GM23338 (cell line): Measurements from ENCODE around the gene PDE4D. TPM values are rescaled to one million over a fixed set of nuclear protein-coding genes. Genes with fewer than 3 reads are reported as not detected.

Source experiments
- ATAC-seq: fragments of 200-7000 bp; cut with Tn5 transposase; 3 replicates; pipeline ENCODE4 v1.9.1; 2020
- DNase-seq: peaks from one replicate; pipeline ENCODE4 v3.0.0-alpha.2; 2015; ENCODE audit warnings: low spot score
- H2AFZ ChIP-seq: fragments of 200-600 bp; sonication (generic); 2 replicates; pipeline ENCODE4 v1.8.0; 2016; ENCODE audit warnings: antibody characterized with exemption, mild to moderate bottlenecking, moderate library complexity
- H3F3A ChIP-seq: fragments of 200-600 bp; sonication (generic); replicated peaks from 2 replicates; pipeline ENCODE4 v1.8.0; 2017; ENCODE audit warnings: antibody characterized with exemption, mixed run types, low read depth
- H3K27ac ChIP-seq: fragments of 200-600 bp; sonication (generic); 2 replicates; pipeline ENCODE4 v1.6.1; 2016; ENCODE audit warnings: low read depth
- H3K27me3 ChIP-seq: fragments of 200-600 bp; sonication (generic); 2 replicates; pipeline ENCODE4 v1.8.0; 2016; ENCODE audit warnings: mild to moderate bottlenecking, mixed run types, moderate library complexity; ENCODE audit not compliant: insufficient read depth
- H3K36me3 ChIP-seq: fragments of 200-600 bp; sonication (generic); 2 replicates; pipeline ENCODE4 v1.8.0; 2016; ENCODE audit warnings: mild to moderate bottlenecking; ENCODE audit not compliant: insufficient read depth
- H3K4me1 ChIP-seq: fragments of 200-600 bp; sonication (generic); 2 replicates; pipeline ENCODE4 v1.8.0; 2016; ENCODE audit warnings: mild to moderate bottlenecking, moderate library complexity; ENCODE audit not compliant: insufficient read depth
- H3K4me2 ChIP-seq: fragments of 200-600 bp; sonication (generic); 2 replicates; pipeline ENCODE4 v1.7.1; 2017; ENCODE audit warnings: mixed run types
- H3K4me3 ChIP-seq: fragments of 200-600 bp; sonication (generic); 2 replicates; pipeline ENCODE4 v1.6.1; 2016; ENCODE audit warnings: mixed run types
- H3K79me2 ChIP-seq: fragments of 200-600 bp; sonication (generic); replicated peaks from 2 replicates; pipeline ENCODE4 v1.8.0; 2017; ENCODE audit warnings: mild to moderate bottlenecking; ENCODE audit not compliant: insufficient read depth
- H3K9me2 ChIP-seq: fragments of 200-600 bp; sonication (generic); 2 replicates; pipeline ENCODE4 v1.8.0; 2017; ENCODE audit not compliant: insufficient read depth
- H4K20me1 ChIP-seq: fragments of 200-600 bp; sonication (generic); replicated peaks from 2 replicates; pipeline ENCODE4 v1.8.0; 2017; ENCODE audit warnings: mild to moderate bottlenecking; ENCODE audit not compliant: insufficient read depth
- H3K27ac Mint-ChIP-seq: 2 replicates; pipeline ENCODE4 v1.8.0; 2020; ENCODE audit warnings: inconsistent platforms, mild to moderate bottlenecking, moderate library complexity, mixed read lengths
- H3K27me3 Mint-ChIP-seq: 3 replicates; pipeline ENCODE4 v1.8.0; 2022; ENCODE audit warnings: low read depth, mild to moderate bottlenecking, moderate library complexity, mixed read lengths, inconsistent platforms; ENCODE audit not compliant: insufficient read depth, poor library complexity
- H3K36me3 Mint-ChIP-seq: 3 replicates; pipeline ENCODE4 v1.8.0; 2021; ENCODE audit warnings: low read depth, mild to moderate bottlenecking, inconsistent platforms, moderate library complexity, mixed read lengths
- H3K4me1 Mint-ChIP-seq: 3 replicates; pipeline ENCODE4 v1.8.0; 2020; ENCODE audit warnings: mild to moderate bottlenecking, inconsistent platforms, mixed read lengths
- H3K4me3 Mint-ChIP-seq: 3 replicates; pipeline ENCODE4 v1.8.0; 2021; ENCODE audit warnings: moderate library complexity, mild to moderate bottlenecking, inconsistent platforms, mixed read lengths
- H3K9me3 Mint-ChIP-seq: 3 replicates; pipeline ENCODE4 v1.8.0; 2020; ENCODE audit warnings: moderate library complexity, mild to moderate bottlenecking, inconsistent platforms, mixed read lengths
- CREB1 ChIP-seq: fragments of 250-450 bp; sonication (Bioruptor Pico); IDR thresholded peaks from 2 replicates; pipeline ENCODE4 v1.5.0; 2020; ENCODE audit warnings: low read depth, mild to moderate bottlenecking, moderate library complexity
- CTCF ChIP-seq, 2 experiments: fragments of 200-600 bp in 1 of 2; sonication (generic) in 1 of 2; conservative IDR thresholded peaks; 2 replicates each; pipeline versions ENCODE4 v1.5.1 to v1.6.1; 2016 to 2017; ENCODE audit warnings: antibody characterized with exemption in 2 of 2, low read depth in 2 of 2, mild to moderate bottlenecking in 2 of 2, moderate library complexity in 1 of 2
- ETS1 ChIP-seq: IDR thresholded peaks from 2 replicates; pipeline ENCODE4 v1.6.1; 2016; ENCODE audit warnings: antibody characterized with exemption
- EZH2 ChIP-seq: fragments of 200-600 bp; sonication (generic); IDR thresholded peaks from one replicate; pipeline ENCODE4 v1.8.0; 2017; ENCODE audit warnings: antibody characterized with exemption, mild to moderate bottlenecking, low read depth; ENCODE audit not compliant: unreplicated experiment
- REST ChIP-seq: IDR thresholded peaks from one replicate; pipeline ENCODE4 v1.6.1; 2018; ENCODE audit warnings: antibody characterized with exemption; ENCODE audit not compliant: unreplicated experiment
- STAT1 ChIP-seq: IDR thresholded peaks from one replicate; pipeline ENCODE4 v1.6.1; 2016; ENCODE audit warnings: antibody characterized with exemption; ENCODE audit not compliant: unreplicated experiment
- ZNF114 ChIP-seq: fragments of 250-450 bp; sonication (Bioruptor Pico); IDR thresholded peaks from 2 replicates; pipeline ENCODE4 v1.5.0; 2020; ENCODE audit warnings: mild to moderate bottlenecking, moderate library complexity
- ZNF331 ChIP-seq: fragments of 250-450 bp; sonication (Bioruptor Pico); IDR thresholded peaks from 2 replicates; pipeline ENCODE4 v1.5.0; 2020; ENCODE audit warnings: low read depth, mild to moderate bottlenecking, moderate library complexity
- polyA plus RNA-seq: library from polyadenylated mRNA; unstranded; fragments of >200 nt; fragmentation: Nextera tagmentation; extraction: Ambion mirVana; gene quantifications from 2 replicates; pipeline ENCODE4 v1.2.1, GENCODE V29; 2016
- total RNA-seq: library from RNA; depleted of rRNA; stranded (reverse); fragments of >200 nt; shearing (Covaris generic); gene quantifications from 2 replicates; pipeline ENCODE4 v1.2.3, GENCODE V29; 2014

PDE4D gene
- total and polyA plus RNA-seq, 2 experiments from 2014 or later: 2.1 to 4.7 TPM

GRCh38 chr5:59617186-59617771, 276.2 kb downstream of the PDE4D start (continued):
- TF ChIP-seq CTCF (conservative IDR thresholded peaks at IDR 0.05; ENCODE audit: low read depth in 2 of 2) (no peak), CREB1 (CRISPR knock-in tag) (no peak), ZNF331 (no peak), ZNF114 (CRISPR knock-in tag) (no peak), ETS1 (no peak), REST (no peak)

- Histone ChIP-seq H3K4me1 (peaks cover 38% of the 10 kb centered on the region), H3K79me2 (no peaks in the 10 kb centered on the region), H3K4me3 (no peak overlapping the region), H4K20me1 (no peaks in the 10 kb centered on the region), H3K27me3 (no peaks in the 10 kb centered on the region), H3K27ac (no peak overlapping the region), H2AFZ (no peak overlapping the region), H3K9me2 (peaks cover 14% of the 10 kb centered on the region), H3K4me2 (no peak overlapping the region), H3K36me3 (no peaks in the 10 kb centered on the region), H3F3A (no peaks in the 10 kb centered on the region)
- no peak for TF ChIP-seq REST
- no peak for TF ChIP-seq STAT1
- TF ChIP-seq EZH2: no peak
- no peak for TF ChIP-seq CREB1 (CRISPR knock-in tag)
- Mint-ChIP-seq H3K36me3 (no peaks in the 10 kb centered on the region), H3K27me3 (no peaks in the 10 kb centered on the region), H3K4me3 (no peak overlapping the region), H3K4me1 (peaks cover 23% of the 10 kb centered on the region), H3K27ac (no peak overlapping the region), H3K9me3 (no peaks in the 10 kb centered on the region; the same call in 2 of the 3 replicates)
- DNase-seq: no peak
- ATAC-seq: no peak
Observed at GRCh38 chr5:59616413-59616812, 277.1 kb downstream of the PDE4D start.
